GM23338 (cell line): Measurements from ENCODE around the gene RPL12. TPM values are rescaled to one million over a fixed set of nuclear protein-coding genes. Genes with fewer than 3 reads are reported as not detected.

ENCODE experiments used
- ATAC-seq: fragments of 200-7000 bp; cut with Tn5 transposase; 3 replicates; pipeline ENCODE4 v1.9.1; 2020
- DNase-seq: peaks from one replicate; pipeline ENCODE4 v3.0.0-alpha.2; 2015; ENCODE audit warnings: low spot score
- H2AFZ ChIP-seq: fragments of 200-600 bp; sonication (generic); 2 replicates; pipeline ENCODE4 v1.8.0; 2016; ENCODE audit warnings: antibody characterized with exemption, mild to moderate bottlenecking, moderate library complexity
- H3F3A ChIP-seq: fragments of 200-600 bp; sonication (generic); replicated peaks from 2 replicates; pipeline ENCODE4 v1.8.0; 2017; ENCODE audit warnings: antibody characterized with exemption, mixed run types, low read depth
- H3K27ac ChIP-seq: fragments of 200-600 bp; sonication (generic); 2 replicates; pipeline ENCODE4 v1.6.1; 2016; ENCODE audit warnings: low read depth
- H3K27me3 ChIP-seq: fragments of 200-600 bp; sonication (generic); 2 replicates; pipeline ENCODE4 v1.8.0; 2016; ENCODE audit warnings: mild to moderate bottlenecking, mixed run types, moderate library complexity; ENCODE audit not compliant: insufficient read depth
- H3K36me3 ChIP-seq: fragments of 200-600 bp; sonication (generic); 2 replicates; pipeline ENCODE4 v1.8.0; 2016; ENCODE audit warnings: mild to moderate bottlenecking; ENCODE audit not compliant: insufficient read depth
- H3K4me1 ChIP-seq: fragments of 200-600 bp; sonication (generic); 2 replicates; pipeline ENCODE4 v1.8.0; 2016; ENCODE audit warnings: mild to moderate bottlenecking, moderate library complexity; ENCODE audit not compliant: insufficient read depth
- H3K4me2 ChIP-seq: fragments of 200-600 bp; sonication (generic); 2 replicates; pipeline ENCODE4 v1.7.1; 2017; ENCODE audit warnings: mixed run types
- H3K4me3 ChIP-seq: fragments of 200-600 bp; sonication (generic); 2 replicates; pipeline ENCODE4 v1.6.1; 2016; ENCODE audit warnings: mixed run types
- H3K79me2 ChIP-seq: fragments of 200-600 bp; sonication (generic); replicated peaks from 2 replicates; pipeline ENCODE4 v1.8.0; 2017; ENCODE audit warnings: mild to moderate bottlenecking; ENCODE audit not compliant: insufficient read depth
- H3K9me2 ChIP-seq: fragments of 200-600 bp; sonication (generic); 2 replicates; pipeline ENCODE4 v1.8.0; 2017; ENCODE audit not compliant: insufficient read depth
- H4K20me1 ChIP-seq: fragments of 200-600 bp; sonication (generic); replicated peaks from 2 replicates; pipeline ENCODE4 v1.8.0; 2017; ENCODE audit warnings: mild to moderate bottlenecking; ENCODE audit not compliant: insufficient read depth
- H3K27ac Mint-ChIP-seq: 2 replicates; pipeline ENCODE4 v1.8.0; 2020; ENCODE audit warnings: inconsistent platforms, mild to moderate bottlenecking, moderate library complexity, mixed read lengths
- H3K27me3 Mint-ChIP-seq: 3 replicates; pipeline ENCODE4 v1.8.0; 2022; ENCODE audit warnings: low read depth, mild to moderate bottlenecking, moderate library complexity, mixed read lengths, inconsistent platforms; ENCODE audit not compliant: insufficient read depth, poor library complexity
- H3K36me3 Mint-ChIP-seq: 3 replicates; pipeline ENCODE4 v1.8.0; 2021; ENCODE audit warnings: low read depth, mild to moderate bottlenecking, inconsistent platforms, moderate library complexity, mixed read lengths
- H3K4me1 Mint-ChIP-seq: 3 replicates; pipeline ENCODE4 v1.8.0; 2020; ENCODE audit warnings: mild to moderate bottlenecking, inconsistent platforms, mixed read lengths
- H3K4me3 Mint-ChIP-seq: 3 replicates; pipeline ENCODE4 v1.8.0; 2021; ENCODE audit warnings: moderate library complexity, mild to moderate bottlenecking, inconsistent platforms, mixed read lengths
- H3K9me3 Mint-ChIP-seq: 3 replicates; pipeline ENCODE4 v1.8.0; 2020; ENCODE audit warnings: moderate library complexity, mild to moderate bottlenecking, inconsistent platforms, mixed read lengths
- CREB1 ChIP-seq: fragments of 250-450 bp; sonication (Bioruptor Pico); IDR thresholded peaks from 2 replicates; pipeline ENCODE4 v1.5.0; 2020; ENCODE audit warnings: low read depth, mild to moderate bottlenecking, moderate library complexity
- EZH2 ChIP-seq: fragments of 200-600 bp; sonication (generic); IDR thresholded peaks from one replicate; pipeline ENCODE4 v1.8.0; 2017; ENCODE audit warnings: antibody characterized with exemption, mild to moderate bottlenecking, low read depth; ENCODE audit not compliant: unreplicated experiment
- EZH2phosphoT487 ChIP-seq: fragments of 200-600 bp; sonication (generic); IDR thresholded peaks from one replicate; pipeline ENCODE4 v1.8.1; 2018; ENCODE audit warnings: antibody characterized with exemption; ENCODE audit not compliant: unreplicated experiment
- JUNB ChIP-seq: IDR thresholded peaks from one replicate; pipeline ENCODE4 v1.6.1; 2016; ENCODE audit warnings: antibody characterized with exemption; ENCODE audit not compliant: unreplicated experiment
- NANOG ChIP-seq: IDR thresholded peaks from 2 replicates; pipeline ENCODE4 v1.6.1; 2016; ENCODE audit warnings: antibody characterized with exemption, borderline replicate concordance
- POLR2AphosphoS5 ChIP-seq: IDR thresholded peaks from 2 replicates; pipeline ENCODE4 v1.6.1; 2016; ENCODE audit warnings: antibody characterized with exemption, low read depth
- STAT1 ChIP-seq: IDR thresholded peaks from one replicate; pipeline ENCODE4 v1.6.1; 2016; ENCODE audit warnings: antibody characterized with exemption; ENCODE audit not compliant: unreplicated experiment
- ZNF114 ChIP-seq: fragments of 250-450 bp; sonication (Bioruptor Pico); IDR thresholded peaks from 2 replicates; pipeline ENCODE4 v1.5.0; 2020; ENCODE audit warnings: mild to moderate bottlenecking, moderate library complexity
- ZNF331 ChIP-seq: fragments of 250-450 bp; sonication (Bioruptor Pico); IDR thresholded peaks from 2 replicates; pipeline ENCODE4 v1.5.0; 2020; ENCODE audit warnings: low read depth, mild to moderate bottlenecking, moderate library complexity
- polyA plus RNA-seq: library from polyadenylated mRNA; unstranded; fragments of >200 nt; fragmentation: Nextera tagmentation; extraction: Ambion mirVana; gene quantifications from 2 replicates; pipeline ENCODE4 v1.2.1, GENCODE V29; 2016
- total RNA-seq: library from RNA; depleted of rRNA; stranded (reverse); fragments of >200 nt; shearing (Covaris generic); gene quantifications from 2 replicates; pipeline ENCODE4 v1.2.3, GENCODE V29; 2014
- TF ChIP-seq, protein P1 (sequence below), 2 experiments: fragments of 200-600 bp in 1 of 2; sonication (generic) in 1 of 2; conservative IDR thresholded peaks; 2 replicates each; pipeline versions ENCODE4 v1.5.1 to v1.6.1; 2016 to 2017; ENCODE audit warnings: antibody characterized with exemption in 2 of 2, low read depth in 2 of 2, mild to moderate bottlenecking in 2 of 2, moderate library complexity in 1 of 2
- TF ChIP-seq, protein P2 (sequence below): IDR thresholded peaks from 2 replicates; pipeline ENCODE4 v1.6.1; 2016; ENCODE audit warnings: antibody characterized with exemption
- TF ChIP-seq, protein P3 (sequence below): fragments of 250-450 bp; sonication (Bioruptor Pico); IDR thresholded peaks from 2 replicates; pipeline ENCODE4 v1.5.0; 2020; ENCODE audit warnings: mild to moderate bottlenecking, moderate library complexity
- TF ChIP-seq, protein P4 (sequence below): IDR thresholded peaks from one replicate; pipeline ENCODE4 v1.6.1; 2018; ENCODE audit warnings: antibody characterized with exemption; ENCODE audit not compliant: unreplicated experiment

Gene RPL12
- total and polyA plus RNA-seq, 2 experiments from 2014 or later, result 2,121 to 2,596 TPM

DNA sequence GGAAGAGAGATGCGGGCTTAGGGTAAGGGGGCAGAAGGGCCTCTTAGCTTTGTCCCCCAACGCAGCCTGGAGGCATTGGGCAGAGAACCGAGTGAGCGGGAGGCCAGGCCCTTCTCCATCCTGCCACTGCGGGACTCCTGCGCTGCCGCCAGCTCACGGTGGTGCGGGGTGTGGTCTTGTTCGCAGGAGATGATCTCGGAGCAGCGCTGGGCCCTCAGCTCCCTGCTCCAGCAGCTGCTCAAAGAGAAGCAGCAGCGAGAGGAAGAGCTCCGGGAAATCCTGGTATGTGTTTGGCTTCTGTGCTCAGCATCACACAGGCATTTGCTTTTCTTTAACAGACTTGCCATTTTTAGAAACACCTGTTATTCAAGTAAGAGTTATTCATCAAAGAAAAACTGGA is 41.4 kb upstream of the RPL12 start:
- no peak overlapping the region for H3K4me3 Mint-ChIP-seq
- Histone ChIP-seq H3K27ac (no peak overlapping the region), H3K9me2 (no peaks in the 10 kb centered on the region), H4K20me1 (no peaks in the 10 kb centered on the region; the same call in 1 of the 2 replicates), H3K27me3 (no peaks in the 10 kb centered on the region), H3K4me3 (no peak overlapping the region), H3K4me2 (no peak overlapping the region), H2AFZ (no peak overlapping the region), H3K36me3 (no peaks in the 10 kb centered on the region; the same call in 1 of the 2 replicates), H3F3A (no peaks in the 10 kb centered on the region), H3K79me2 (no peaks in the 10 kb centered on the region), H3K4me1 (no peaks in the 10 kb centered on the region)
- no peak overlapping the region for H3K27ac Mint-ChIP-seq
- no peak for TF ChIP-seq EZH2
- TF ChIP-seq POLR2AphosphoS5, result no peak
- TF ChIP-seq, protein P1, sequence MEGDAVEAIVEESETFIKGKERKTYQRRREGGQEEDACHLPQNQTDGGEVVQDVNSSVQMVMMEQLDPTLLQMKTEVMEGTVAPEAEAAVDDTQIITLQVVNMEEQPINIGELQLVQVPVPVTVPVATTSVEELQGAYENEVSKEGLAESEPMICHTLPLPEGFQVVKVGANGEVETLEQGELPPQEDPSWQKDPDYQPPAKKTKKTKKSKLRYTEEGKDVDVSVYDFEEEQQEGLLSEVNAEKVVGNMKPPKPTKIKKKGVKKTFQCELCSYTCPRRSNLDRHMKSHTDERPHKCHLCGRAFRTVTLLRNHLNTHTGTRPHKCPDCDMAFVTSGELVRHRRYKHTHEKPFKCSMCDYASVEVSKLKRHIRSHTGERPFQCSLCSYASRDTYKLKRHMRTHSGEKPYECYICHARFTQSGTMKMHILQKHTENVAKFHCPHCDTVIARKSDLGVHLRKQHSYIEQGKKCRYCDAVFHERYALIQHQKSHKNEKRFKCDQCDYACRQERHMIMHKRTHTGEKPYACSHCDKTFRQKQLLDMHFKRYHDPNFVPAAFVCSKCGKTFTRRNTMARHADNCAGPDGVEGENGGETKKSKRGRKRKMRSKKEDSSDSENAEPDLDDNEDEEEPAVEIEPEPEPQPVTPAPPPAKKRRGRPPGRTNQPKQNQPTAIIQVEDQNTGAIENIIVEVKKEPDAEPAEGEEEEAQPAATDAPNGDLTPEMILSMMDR (conservative IDR thresholded peaks at IDR 0.05; ENCODE audit: low read depth in 2 of 2), result no peak
- TF ChIP-seq, protein P2, sequence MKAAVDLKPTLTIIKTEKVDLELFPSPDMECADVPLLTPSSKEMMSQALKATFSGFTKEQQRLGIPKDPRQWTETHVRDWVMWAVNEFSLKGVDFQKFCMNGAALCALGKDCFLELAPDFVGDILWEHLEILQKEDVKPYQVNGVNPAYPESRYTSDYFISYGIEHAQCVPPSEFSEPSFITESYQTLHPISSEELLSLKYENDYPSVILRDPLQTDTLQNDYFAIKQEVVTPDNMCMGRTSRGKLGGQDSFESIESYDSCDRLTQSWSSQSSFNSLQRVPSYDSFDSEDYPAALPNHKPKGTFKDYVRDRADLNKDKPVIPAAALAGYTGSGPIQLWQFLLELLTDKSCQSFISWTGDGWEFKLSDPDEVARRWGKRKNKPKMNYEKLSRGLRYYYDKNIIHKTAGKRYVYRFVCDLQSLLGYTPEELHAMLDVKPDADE, result no peak
- TF ChIP-seq, protein P3, sequence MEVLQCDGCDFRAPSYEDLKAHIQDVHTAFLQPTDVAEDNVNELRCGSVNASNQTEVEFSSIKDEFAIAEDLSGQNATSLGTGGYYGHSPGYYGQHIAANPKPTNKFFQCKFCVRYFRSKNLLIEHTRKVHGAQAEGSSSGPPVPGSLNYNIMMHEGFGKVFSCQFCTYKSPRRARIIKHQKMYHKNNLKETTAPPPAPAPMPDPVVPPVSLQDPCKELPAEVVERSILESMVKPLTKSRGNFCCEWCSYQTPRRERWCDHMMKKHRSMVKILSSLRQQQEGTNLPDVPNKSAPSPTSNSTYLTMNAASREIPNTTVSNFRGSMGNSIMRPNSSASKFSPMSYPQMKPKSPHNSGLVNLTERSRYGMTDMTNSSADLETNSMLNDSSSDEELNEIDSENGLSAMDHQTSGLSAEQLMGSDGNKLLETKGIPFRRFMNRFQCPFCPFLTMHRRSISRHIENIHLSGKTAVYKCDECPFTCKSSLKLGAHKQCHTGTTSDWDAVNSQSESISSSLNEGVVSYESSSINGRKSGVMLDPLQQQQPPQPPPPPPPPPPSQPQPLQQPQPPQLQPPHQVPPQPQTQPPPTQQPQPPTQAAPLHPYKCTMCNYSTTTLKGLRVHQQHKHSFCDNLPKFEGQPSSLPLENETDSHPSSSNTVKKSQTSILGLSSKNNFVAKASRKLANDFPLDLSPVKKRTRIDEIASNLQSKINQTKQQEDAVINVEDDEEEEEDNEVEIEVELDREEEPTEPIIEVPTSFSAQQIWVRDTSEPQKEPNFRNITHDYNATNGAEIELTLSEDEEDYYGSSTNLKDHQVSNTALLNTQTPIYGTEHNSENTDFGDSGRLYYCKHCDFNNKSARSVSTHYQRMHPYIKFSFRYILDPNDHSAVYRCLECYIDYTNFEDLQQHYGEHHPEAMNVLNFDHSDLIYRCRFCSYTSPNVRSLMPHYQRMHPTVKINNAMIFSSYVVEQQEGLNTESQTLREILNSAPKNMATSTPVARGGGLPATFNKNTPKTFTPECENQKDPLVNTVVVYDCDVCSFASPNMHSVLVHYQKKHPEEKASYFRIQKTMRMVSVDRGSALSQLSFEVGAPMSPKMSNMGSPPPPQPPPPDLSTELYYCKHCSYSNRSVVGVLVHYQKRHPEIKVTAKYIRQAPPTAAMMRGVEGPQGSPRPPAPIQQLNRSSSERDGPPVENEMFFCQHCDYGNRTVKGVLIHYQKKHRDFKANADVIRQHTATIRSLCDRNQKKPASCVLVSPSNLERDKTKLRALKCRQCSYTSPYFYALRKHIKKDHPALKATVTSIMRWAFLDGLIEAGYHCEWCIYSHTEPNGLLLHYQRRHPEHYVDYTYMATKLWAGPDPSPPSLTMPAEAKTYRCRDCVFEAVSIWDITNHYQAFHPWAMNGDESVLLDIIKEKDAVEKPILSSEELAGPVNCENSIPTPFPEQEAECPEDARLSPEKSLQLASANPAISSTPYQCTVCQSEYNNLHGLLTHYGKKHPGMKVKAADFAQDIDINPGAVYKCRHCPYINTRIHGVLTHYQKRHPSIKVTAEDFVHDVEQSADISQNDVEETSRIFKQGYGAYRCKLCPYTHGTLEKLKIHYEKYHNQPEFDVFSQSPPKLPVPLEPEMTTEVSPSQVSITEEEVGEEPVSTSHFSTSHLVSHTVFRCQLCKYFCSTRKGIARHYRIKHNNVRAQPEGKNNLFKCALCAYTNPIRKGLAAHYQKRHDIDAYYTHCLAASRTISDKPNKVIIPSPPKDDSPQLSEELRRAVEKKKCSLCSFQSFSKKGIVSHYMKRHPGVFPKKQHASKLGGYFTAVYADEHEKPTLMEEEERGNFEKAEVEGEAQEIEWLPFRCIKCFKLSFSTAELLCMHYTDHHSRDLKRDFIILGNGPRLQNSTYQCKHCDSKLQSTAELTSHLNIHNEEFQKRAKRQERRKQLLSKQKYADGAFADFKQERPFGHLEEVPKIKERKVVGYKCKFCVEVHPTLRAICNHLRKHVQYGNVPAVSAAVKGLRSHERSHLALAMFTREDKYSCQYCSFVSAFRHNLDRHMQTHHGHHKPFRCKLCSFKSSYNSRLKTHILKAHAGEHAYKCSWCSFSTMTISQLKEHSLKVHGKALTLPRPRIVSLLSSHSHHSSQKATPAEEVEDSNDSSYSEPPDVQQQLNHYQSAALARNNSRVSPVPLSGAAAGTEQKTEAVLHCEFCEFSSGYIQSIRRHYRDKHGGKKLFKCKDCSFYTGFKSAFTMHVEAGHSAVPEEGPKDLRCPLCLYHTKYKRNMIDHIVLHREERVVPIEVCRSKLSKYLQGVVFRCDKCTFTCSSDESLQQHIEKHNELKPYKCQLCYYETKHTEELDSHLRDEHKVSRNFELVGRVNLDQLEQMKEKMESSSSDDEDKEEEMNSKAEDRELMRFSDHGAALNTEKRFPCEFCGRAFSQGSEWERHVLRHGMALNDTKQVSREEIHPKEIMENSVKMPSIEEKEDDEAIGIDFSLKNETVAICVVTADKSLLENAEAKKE (CRISPR knock-in tag), result no peak
- no peak for TF ChIP-seq JUNB
- TF ChIP-seq EZH2phosphoT487, result no peak
- TF ChIP-seq NANOG, result no peak
- TF ChIP-seq STAT1, result no peak
- TF ChIP-seq ZNF331, result no peak
- no peak for TF ChIP-seq ZNF114 (CRISPR knock-in tag)
- TF ChIP-seq, protein P4, sequence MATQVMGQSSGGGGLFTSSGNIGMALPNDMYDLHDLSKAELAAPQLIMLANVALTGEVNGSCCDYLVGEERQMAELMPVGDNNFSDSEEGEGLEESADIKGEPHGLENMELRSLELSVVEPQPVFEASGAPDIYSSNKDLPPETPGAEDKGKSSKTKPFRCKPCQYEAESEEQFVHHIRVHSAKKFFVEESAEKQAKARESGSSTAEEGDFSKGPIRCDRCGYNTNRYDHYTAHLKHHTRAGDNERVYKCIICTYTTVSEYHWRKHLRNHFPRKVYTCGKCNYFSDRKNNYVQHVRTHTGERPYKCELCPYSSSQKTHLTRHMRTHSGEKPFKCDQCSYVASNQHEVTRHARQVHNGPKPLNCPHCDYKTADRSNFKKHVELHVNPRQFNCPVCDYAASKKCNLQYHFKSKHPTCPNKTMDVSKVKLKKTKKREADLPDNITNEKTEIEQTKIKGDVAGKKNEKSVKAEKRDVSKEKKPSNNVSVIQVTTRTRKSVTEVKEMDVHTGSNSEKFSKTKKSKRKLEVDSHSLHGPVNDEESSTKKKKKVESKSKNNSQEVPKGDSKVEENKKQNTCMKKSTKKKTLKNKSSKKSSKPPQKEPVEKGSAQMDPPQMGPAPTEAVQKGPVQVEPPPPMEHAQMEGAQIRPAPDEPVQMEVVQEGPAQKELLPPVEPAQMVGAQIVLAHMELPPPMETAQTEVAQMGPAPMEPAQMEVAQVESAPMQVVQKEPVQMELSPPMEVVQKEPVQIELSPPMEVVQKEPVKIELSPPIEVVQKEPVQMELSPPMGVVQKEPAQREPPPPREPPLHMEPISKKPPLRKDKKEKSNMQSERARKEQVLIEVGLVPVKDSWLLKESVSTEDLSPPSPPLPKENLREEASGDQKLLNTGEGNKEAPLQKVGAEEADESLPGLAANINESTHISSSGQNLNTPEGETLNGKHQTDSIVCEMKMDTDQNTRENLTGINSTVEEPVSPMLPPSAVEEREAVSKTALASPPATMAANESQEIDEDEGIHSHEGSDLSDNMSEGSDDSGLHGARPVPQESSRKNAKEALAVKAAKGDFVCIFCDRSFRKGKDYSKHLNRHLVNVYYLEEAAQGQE, result no peak
- no peak for TF ChIP-seq CREB1 (CRISPR knock-in tag)
- ATAC-seq, result no peak
- H3K9me3 Mint-ChIP-seq, result no peaks in the 10 kb centered on the region
- peaks cover 3% of the 10 kb centered on the region for H3K27me3 Mint-ChIP-seq
- H3K4me1 Mint-ChIP-seq, result peaks cover 5% of the 10 kb centered on the region
- peaks cover 17% of the 10 kb centered on the region; the same call in 2 of the 3 replicates for H3K36me3 Mint-ChIP-seq
- no peak for DNase-seq
